Epithelial cell of esophagus (primary cell): ENCODE data around the gene RFC5.

ENCODE experiments used
- DNase-seq: peaks from one replicate; pipeline ENCODE4 v3.0.0; 2010; ENCODE audit warnings: low read depth
- H3K4me3 ChIP-seq: 2 replicates; pipeline ENCODE4 v1.5.1; 2011; ENCODE audit warnings: mild to moderate bottlenecking, low read length, control low read depth
- TF ChIP-seq, protein P1 (sequence below): IDR thresholded peaks from 2 replicates; pipeline ENCODE4 v1.5.1; 2011; ENCODE audit warnings: low read depth, mild to moderate bottlenecking, low read length, control low read depth, inconsistent platforms; ENCODE audit not compliant: insufficient read depth; ENCODE audit errors: missing control alignments

The RFC5 gene

DNA sequence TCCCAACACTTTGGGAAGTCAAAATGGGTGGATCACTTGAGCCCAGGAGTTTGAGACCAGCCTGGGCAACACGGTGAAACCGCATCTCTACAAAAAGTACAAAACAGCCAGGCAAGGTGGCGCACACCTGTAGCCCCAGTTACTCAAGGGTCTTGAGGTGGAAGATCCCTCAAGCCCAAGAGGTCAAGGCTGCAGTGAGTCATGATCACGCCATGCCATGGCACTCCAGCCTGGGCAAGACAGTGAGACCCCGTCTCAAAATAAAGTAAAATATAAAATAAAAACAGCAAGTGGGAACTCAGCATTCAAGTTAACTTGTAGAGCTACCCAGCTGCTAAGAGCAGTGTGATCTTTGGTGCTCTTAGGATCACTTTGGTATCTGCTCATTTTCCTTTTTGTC is 12.7 kb downstream of the RFC5 start:
- no peak for DNase-seq
- TF ChIP-seq, protein P1, sequence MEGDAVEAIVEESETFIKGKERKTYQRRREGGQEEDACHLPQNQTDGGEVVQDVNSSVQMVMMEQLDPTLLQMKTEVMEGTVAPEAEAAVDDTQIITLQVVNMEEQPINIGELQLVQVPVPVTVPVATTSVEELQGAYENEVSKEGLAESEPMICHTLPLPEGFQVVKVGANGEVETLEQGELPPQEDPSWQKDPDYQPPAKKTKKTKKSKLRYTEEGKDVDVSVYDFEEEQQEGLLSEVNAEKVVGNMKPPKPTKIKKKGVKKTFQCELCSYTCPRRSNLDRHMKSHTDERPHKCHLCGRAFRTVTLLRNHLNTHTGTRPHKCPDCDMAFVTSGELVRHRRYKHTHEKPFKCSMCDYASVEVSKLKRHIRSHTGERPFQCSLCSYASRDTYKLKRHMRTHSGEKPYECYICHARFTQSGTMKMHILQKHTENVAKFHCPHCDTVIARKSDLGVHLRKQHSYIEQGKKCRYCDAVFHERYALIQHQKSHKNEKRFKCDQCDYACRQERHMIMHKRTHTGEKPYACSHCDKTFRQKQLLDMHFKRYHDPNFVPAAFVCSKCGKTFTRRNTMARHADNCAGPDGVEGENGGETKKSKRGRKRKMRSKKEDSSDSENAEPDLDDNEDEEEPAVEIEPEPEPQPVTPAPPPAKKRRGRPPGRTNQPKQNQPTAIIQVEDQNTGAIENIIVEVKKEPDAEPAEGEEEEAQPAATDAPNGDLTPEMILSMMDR: no peak
- no peak overlapping the region for H3K4me3 ChIP-seq

GRCh38 chr12:118032188-118032587 is 15.7 kb downstream of the RFC5 start:
- H3K4me3 ChIP-seq: no peak overlapping the region
- TF ChIP-seq, protein P1: no peak
- no peak for DNase-seq

DNA sequence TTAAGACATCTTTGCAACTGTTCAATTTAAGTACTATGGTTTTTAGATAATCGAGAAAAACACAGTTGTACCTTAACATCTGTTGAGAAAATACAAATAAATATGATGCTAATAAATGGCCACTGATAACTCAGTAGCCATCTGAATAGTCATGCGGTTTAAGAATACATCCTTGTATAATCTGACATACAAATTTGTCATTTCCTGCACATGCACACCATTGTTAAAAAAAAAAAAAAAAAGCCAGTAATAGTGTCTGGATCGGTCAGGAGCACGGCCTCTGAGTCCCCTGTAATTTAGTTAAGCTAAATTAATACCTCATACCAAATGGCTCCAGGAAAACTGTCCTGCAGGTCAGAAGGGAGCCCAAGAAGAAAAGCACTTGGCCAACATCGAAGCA is 16.8 kb downstream of the RFC5 start:
- TF ChIP-seq, protein P1: no peak
- DNase-seq: peak; percentile 4
- no peak overlapping the region for H3K4me3 ChIP-seq

GRCh38 chr12:118033902-118034301 is 17.4 kb downstream of the RFC5 start:
- H3K4me3 ChIP-seq: no peak overlapping the region
- peak; percentile 52 for DNase-seq
- TF ChIP-seq, protein P1: no peak

DNA sequence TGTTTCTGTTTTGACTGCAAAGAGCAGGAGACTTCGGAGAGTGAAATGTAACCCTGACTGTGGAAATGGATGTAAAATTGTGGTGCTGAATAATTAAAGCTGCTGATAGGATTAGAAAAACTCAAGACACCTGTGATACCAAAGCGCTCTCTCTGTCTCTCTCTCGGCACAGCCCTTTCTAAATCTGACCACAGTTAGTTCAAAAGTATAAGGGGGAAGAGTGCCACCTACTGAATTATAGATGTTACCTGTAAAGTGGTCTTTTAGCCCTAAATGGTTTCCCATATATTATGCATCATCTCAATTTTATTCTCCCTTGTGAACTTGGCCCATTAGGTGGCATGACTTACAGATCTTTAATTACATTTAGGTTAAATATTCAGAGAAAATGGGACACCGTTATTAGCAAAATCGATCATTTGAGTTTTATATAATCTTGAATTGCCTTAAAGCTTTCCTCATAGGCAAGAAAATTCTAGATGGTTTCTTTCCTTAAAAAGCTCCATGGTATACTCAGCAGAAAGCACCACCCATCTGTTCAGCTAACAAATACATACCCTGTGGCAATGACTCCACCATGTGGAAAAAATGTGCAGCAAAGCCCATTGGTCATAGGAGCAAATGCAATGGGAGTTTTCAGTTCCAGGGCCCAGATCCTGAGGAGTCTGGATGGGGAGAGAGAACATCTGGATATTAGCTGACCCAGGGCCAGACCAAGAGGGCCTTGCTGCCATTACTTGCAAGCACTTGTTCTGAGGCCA is 18.1 kb downstream of the RFC5 start:
- peak; percentile 63 for DNase-seq
- H3K4me3 ChIP-seq: no peak overlapping the region
- TF ChIP-seq, protein P1: peak; percentile 53

- DNase-seq: peak; percentile 20
- no peak overlapping the region for H3K4me3 ChIP-seq
- TF ChIP-seq, protein P1: no peak
These were observed 18.9 kb downstream of the RFC5 start for GRCh38 chr12:118035190-118036041.
